Gastrocnemius medialis (tissue), 4 donors: Measurements from ENCODE around the gene PLRG1.

Experiments
- CTCF ChIP-seq, 5 experiments: fragments of 450-650 bp in 3 of 5; fragments of 200-600 bp in 2 of 5; sonication (generic) in 2 of 5; IDR thresholded peaks in 4 of 5; conservative IDR thresholded peaks in 1 of 5; 1 replicate in 4 of 5; 2 replicates in 1 of 5; pipeline ENCODE4 v1.5.1; 2016 to 2019; ENCODE audit warnings: antibody characterized with exemption in 5 of 5, mild to moderate bottlenecking in 3 of 5, moderate library complexity in 3 of 5
- POLR2A ChIP-seq, 2 donors: fragments of 450-650 bp; IDR thresholded peaks; one replicate each; pipeline ENCODE4 v1.6.1; 2017; ENCODE audit warnings: antibody characterized with exemption in 2 of 2, mild to moderate bottlenecking in 2 of 2, moderate library complexity in 2 of 2

GRCh38 chr4:154529728-154530519 is 20.3 kb downstream of the PLRG1 start:
- TF ChIP-seq CTCF (IDR thresholded peaks at IDR 0.05 in 4 of 5, conservative IDR thresholded peaks at IDR 0.05 in 1 of 5) (no peak), POLR2A (IDR thresholded peaks at IDR 0.05) (no peak)
